IMR-90 (cell line): ENCODE measurements around the gene FAM3D. TPM values are rescaled to one million over a fixed set of nuclear protein-coding genes. Genes with fewer than 3 reads are reported as not detected.

Source experiments
- ATAC-seq: fragments of 200-7000 bp; cut with Tn5 transposase; 2 replicates; pipeline ENCODE4 v1.9.1; 2020; ENCODE audit warnings: low read depth, mild to moderate bottlenecking, moderate library complexity
- BruUV-seq: library from RNA; stranded (reverse); fragments of 400-500 nt; replicated peaks from 2 replicates; lab custom pipeline; 2021; lab: Mats Ljungman, UMichigan
- CTCF ChIA-PET: fragments of 300-600 bp; formaldehyde crosslinking; extraction: SDS; loops from one replicate; lab custom pipeline; 2021; ENCODE audit warnings: antibody characterized with exemption; lab: Yijun Ruan, JAX
- POLR2A ChIA-PET: fragments of 300-600 bp; sonication (Branson Sonifier 250); formaldehyde crosslinking; loops from one replicate; lab custom pipeline; 2022; ENCODE audit warnings: antibody characterized with exemption; ENCODE audit not compliant: unreplicated experiment; lab: Charles Lee
- DNase-seq: peaks from one replicate; pipeline ENCODE4 v3.0.0; 2013
- H2AFZ ChIP-seq: replicated peaks from 2 replicates; pipeline ENCODE3; 2013; ENCODE audit warnings: low read length, mild to moderate bottlenecking; ENCODE audit not compliant: poor library complexity
- H2AK5ac ChIP-seq: 2 replicates; pipeline ENCODE4 v1.6.1; 2013; ENCODE audit warnings: low read depth, low read length, inconsistent platforms
- H2AK9ac ChIP-seq: replicated peaks from 2 replicates; pipeline ENCODE3; 2013; ENCODE audit warnings: mild to moderate bottlenecking, low read depth, low read length, moderate library complexity; ENCODE audit not compliant: poor library complexity
- H2BK120ac ChIP-seq: 2 replicates; pipeline ENCODE4 v1.6.1; 2013; ENCODE audit warnings: low read depth, low read length, inconsistent platforms
- H2BK15ac ChIP-seq: 3 replicates; pipeline ENCODE4 v1.6.1; 2013; ENCODE audit warnings: low read depth, low read length, inconsistent platforms
- H2BK20ac ChIP-seq: 2 replicates; pipeline ENCODE4 v1.6.1; 2013; ENCODE audit warnings: low read depth, mild to moderate bottlenecking, inconsistent platforms, low read length, moderate library complexity
- H2BK5ac ChIP-seq: 2 replicates; pipeline ENCODE4 v1.6.1; 2013; ENCODE audit warnings: mild to moderate bottlenecking, low read depth, low read length, inconsistent platforms; ENCODE audit not compliant: poor library complexity, severe bottlenecking
- H3K14ac ChIP-seq: replicated peaks from 2 replicates; pipeline ENCODE4 v1.6.1; 2013; ENCODE audit warnings: low read depth, low read length, inconsistent platforms
- H3K18ac ChIP-seq: 2 replicates; pipeline ENCODE4 v1.6.1; 2013; ENCODE audit warnings: low read depth, low read length, control low read depth
- H3K23ac ChIP-seq: 2 replicates; pipeline ENCODE4 v1.6.1; 2013; ENCODE audit warnings: low read depth, low read length, inconsistent platforms
- H3K27ac ChIP-seq: 2 replicates; pipeline ENCODE4 v1.5.1; 2013; ENCODE audit warnings: mild to moderate bottlenecking, control low read depth, low read length; ENCODE audit not compliant: insufficient read depth
- H3K27me3 ChIP-seq: 2 replicates; pipeline ENCODE4 v1.6.1; 2013; ENCODE audit warnings: low read length; ENCODE audit not compliant: control insufficient read depth, insufficient read depth
- H3K36me3 ChIP-seq: 2 replicates; pipeline ENCODE4 v1.6.1; 2013; ENCODE audit warnings: low read length, mixed read lengths; ENCODE audit not compliant: control insufficient read depth, insufficient read depth
- H3K4ac ChIP-seq: 2 replicates; pipeline ENCODE4 v1.6.1; 2013; ENCODE audit warnings: low read depth, low read length, inconsistent platforms
- H3K4me1 ChIP-seq: 2 replicates; pipeline ENCODE4 v1.6.1; 2013; ENCODE audit warnings: low read length, mixed read lengths; ENCODE audit not compliant: control insufficient read depth, insufficient read depth
- H3K4me2 ChIP-seq: 2 replicates; pipeline ENCODE4 v1.6.1; 2013; ENCODE audit warnings: low read depth, mild to moderate bottlenecking, control low read depth, low read length, moderate library complexity
- H3K4me3 ChIP-seq: 2 replicates; pipeline ENCODE4 v1.5.1; 2013; ENCODE audit warnings: low read depth, mild to moderate bottlenecking, control low read depth, low read length, moderate library complexity; ENCODE audit not compliant: insufficient read depth
- H3K56ac ChIP-seq: 2 replicates; pipeline ENCODE4 v1.6.1; 2013; ENCODE audit warnings: low read length, inconsistent platforms; ENCODE audit not compliant: insufficient read depth; ENCODE audit errors: extremely low read depth
- H3K79me1 ChIP-seq, 2 experiments: 2 replicates each; pipeline ENCODE4 v1.6.1; 2013; ENCODE audit warnings: low read length in 2 of 2, inconsistent platforms in 1 of 2, low read depth in 1 of 2
- H3K9ac ChIP-seq: 2 replicates; pipeline ENCODE4 v1.6.1; 2013; ENCODE audit warnings: low read depth, low read length, control low read depth
- H3K9me1 ChIP-seq: 2 replicates; pipeline ENCODE4 v1.6.1; 2013; ENCODE audit warnings: low read length, inconsistent platforms; ENCODE audit not compliant: insufficient read depth
- H3K9me3 ChIP-seq: 2 replicates; pipeline ENCODE4 v1.6.1; 2013; ENCODE audit warnings: low read length; ENCODE audit not compliant: control insufficient read depth, insufficient read depth
- H4K20me1 ChIP-seq: 2 replicates; pipeline ENCODE4 v1.6.1; 2013; ENCODE audit warnings: low read length, inconsistent platforms; ENCODE audit not compliant: insufficient read depth
- H4K5ac ChIP-seq: 2 replicates; pipeline ENCODE4 v1.6.1; 2013; ENCODE audit warnings: mild to moderate bottlenecking, low read depth, low read length, control low read depth
- H4K8ac ChIP-seq, 2 experiments: 2 replicates each; pipeline ENCODE4 v1.6.1; 2013; ENCODE audit warnings: low read depth in 2 of 2, low read length in 2 of 2, control low read depth in 1 of 2, inconsistent platforms in 1 of 2
- H4K91ac ChIP-seq: 2 replicates; pipeline ENCODE4 v1.6.1; 2013; ENCODE audit warnings: low read depth, low read length, inconsistent platforms; ENCODE audit not compliant: insufficient read depth
- BHLHE40 ChIP-seq: fragments of 150-350 bp; IDR thresholded peaks from 2 replicates; pipeline ENCODE4 v1.6.1; 2016; ENCODE audit warnings: mild to moderate bottlenecking, low read depth, low read length
- CEBPB ChIP-seq: IDR thresholded peaks from 2 replicates; pipeline ENCODE4 v1.6.1; 2012; ENCODE audit warnings: low read depth, low read length, improper control_type of control experiment
- CHD1 ChIP-seq: IDR thresholded peaks from 2 replicates; pipeline ENCODE4 v1.6.1; 2012; ENCODE audit warnings: low read depth, low read length, improper control_type of control experiment
- CTCF ChIP-seq: conservative IDR thresholded peaks from 2 replicates; pipeline ENCODE4 v1.5.1; 2012; ENCODE audit warnings: mild to moderate bottlenecking, low read depth, low read length, improper control_type of control experiment
- ELK1 ChIP-seq: fragments of 150-350 bp; IDR thresholded peaks from 2 replicates; pipeline ENCODE4 v1.6.1; 2016; ENCODE audit warnings: low read depth, mild to moderate bottlenecking, low read length, moderate library complexity, borderline replicate concordance
- FOS ChIP-seq: fragments of 150-350 bp; IDR thresholded peaks from 2 replicates; pipeline ENCODE4 v1.6.1; 2016; ENCODE audit warnings: low read depth, low read length
- MAFK ChIP-seq: IDR thresholded peaks from 2 replicates; pipeline ENCODE4 v1.6.1; 2012; ENCODE audit warnings: low read depth, low read length, improper control_type of control experiment
- MAZ ChIP-seq: IDR thresholded peaks from 2 replicates; pipeline ENCODE4 v1.6.1; 2012; ENCODE audit warnings: low read depth, mild to moderate bottlenecking, low read length, improper control_type of control experiment, moderate library complexity, borderline replicate concordance
- MXI1 ChIP-seq: IDR thresholded peaks from 2 replicates; pipeline ENCODE4 v1.6.1; 2012; ENCODE audit warnings: low read depth, mild to moderate bottlenecking, low read length, moderate library complexity, borderline replicate concordance
- NFE2L2 ChIP-seq: fragments of 150-350 bp; IDR thresholded peaks from 2 replicates; pipeline ENCODE4 v1.6.1; 2016; ENCODE audit warnings: low read depth, mild to moderate bottlenecking, low read length
- POLR2A ChIP-seq: IDR thresholded peaks from 2 replicates; pipeline ENCODE4 v1.6.1; 2012; ENCODE audit warnings: mild to moderate bottlenecking, low read depth, low read length
- RAD21 ChIP-seq: IDR thresholded peaks from 2 replicates; pipeline ENCODE4 v1.6.1; 2012; ENCODE audit warnings: low read length, improper control_type of control experiment
- RCOR1 ChIP-seq: IDR thresholded peaks from 2 replicates; pipeline ENCODE4 v1.6.1; 2012; ENCODE audit warnings: mild to moderate bottlenecking, low read length, improper control_type of control experiment; ENCODE audit not compliant: insufficient replicate concordance
- RFX5 ChIP-seq: IDR thresholded peaks from 2 replicates; pipeline ENCODE4 v1.8.0; 2012; ENCODE audit warnings: low read depth, mild to moderate bottlenecking, low read length, moderate library complexity
- SMC3 ChIP-seq: fragments of 150-350 bp; IDR thresholded peaks from 2 replicates; pipeline ENCODE4 v1.6.1; 2016; ENCODE audit warnings: low read depth, mild to moderate bottlenecking, antibody characterized with exemption, low read length, moderate library complexity
- USF2 ChIP-seq: fragments of 150-350 bp; IDR thresholded peaks from 2 replicates; pipeline ENCODE4 v1.6.1; 2017; ENCODE audit warnings: mild to moderate bottlenecking, antibody characterized with exemption, low read length, low read depth
- WGBS, 2 experiments: methylation state at CpG; one replicate each; pipeline versions ENCODE4 v1.1.5 to v1.1.7; 2013; ENCODE audit warnings: missing lambda C conversion rate in 2 of 2; ENCODE audit not compliant: insufficient read length in 1 of 2; ENCODE audit errors: extremely low coverage in 2 of 2; 5-methylcytosine and 5-hydroxymethylcytosine counted together
- dilution Hi-C: fragments of 300-500 bp; cut with HindIII; formaldehyde crosslinking; loops from one replicate; pipeline ENCODE4 v1.14.3; 2018; ENCODE audit warnings: low sequenced_read_pairs; ENCODE audit not compliant: unreplicated experiment
- in situ Hi-C: fragments of 300-500 bp; cut with MboI; formaldehyde crosslinking; loops from 3 replicates; pipeline ENCODE4 v1.14.3; 2019; ENCODE audit warnings: low sequenced_read_pairs, inconsistent platforms, mixed read lengths
- intact Hi-C: fragments of 100-400 bp; cut with micrococcal nuclease; formaldehyde crosslinking; loops from 2 replicates; pipeline ENCODE4 v1.10.0; 2022
- polyA plus RNA-seq, 3 experiments: library from polyadenylated mRNA; depleted of rRNA; stranded (reverse); fragments of >200 nt; gene quantifications; 2 replicates each; pipeline ENCODE4 v1.2.3, GENCODE V29; 2012; ENCODE audit warnings: low replicate concordance in 1 of 3
- total RNA-seq: library from RNA; depleted of rRNA; stranded (reverse); fragments of >200 nt; gene quantifications from 2 replicates; pipeline ENCODE4 v1.2.3, GENCODE V29; 2012

FAM3D gene
- total and polyA plus RNA-seq, 2 of the 4 experiments (the other 2 are of a cell fraction) = not detected

DNA sequence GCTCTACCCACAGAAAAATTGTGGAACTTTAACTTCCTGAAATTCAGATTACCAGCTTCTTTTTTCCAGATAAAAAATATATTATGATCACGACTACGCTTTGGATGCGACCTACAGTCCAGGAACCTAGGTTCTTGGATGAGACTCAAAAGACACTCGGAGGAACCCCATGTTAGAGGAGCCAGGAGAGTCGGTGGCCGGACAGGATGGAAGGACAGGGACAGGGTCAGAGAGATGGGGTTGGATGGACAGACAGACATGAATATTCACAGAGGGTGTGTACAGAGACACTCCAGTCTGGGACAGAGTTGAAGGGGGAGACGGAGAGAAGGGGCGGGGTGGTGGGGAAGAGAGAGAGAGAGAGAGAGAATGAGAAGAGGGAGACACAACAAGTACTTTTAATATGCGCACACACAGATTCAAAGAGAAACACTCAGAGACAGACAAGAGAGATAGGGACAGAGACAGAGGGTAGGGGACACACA is 9.5 kb downstream of the FAM3D start:
- TF ChIP-seq SMC3 (no peak), RFX5 (no peak), ELK1 (no peak), MAFK (no peak), USF2 (no peak), BHLHE40 (no peak), POLR2A (no peak), CEBPB (no peak), FOS (no peak), NFE2L2 (no peak), RAD21 (no peak), RCOR1 (no peak), MAZ (no peak), CHD1 (no peak), MXI1 (no peak), CTCF (no peak)
- H3K18ac ChIP-seq = no peak overlapping the region
- no TSS peak for BruUV-seq
- H3K27ac ChIP-seq = no peak overlapping the region
- H3K9me1 ChIP-seq = no peaks in the 10 kb centered on the region; the same call in 1 of the 2 replicates
- no peak for ATAC-seq
- H3K9me3 ChIP-seq = no peaks in the 10 kb centered on the region; the same call in 1 of the 2 replicates
- H4K91ac ChIP-seq = no peak overlapping the region
- H3K23ac ChIP-seq = no peak overlapping the region
- WGBS, 2 experiments = 39% methylated on average over 3 of the region's 9 CpGs; no CpG with 5 or more reads in 1 of the 2 experiments
- no peak overlapping the region for H2AK5ac ChIP-seq
- H2BK15ac ChIP-seq = no peak overlapping the region
- no peak overlapping the region for H2AK9ac ChIP-seq
- no peak for DNase-seq
- no peaks in the 10 kb centered on the region for H3K4me1 ChIP-seq
- H3K4ac ChIP-seq = no peak overlapping the region
- H2BK5ac ChIP-seq = no peak overlapping the region
- H3K9ac ChIP-seq = no peak overlapping the region
- ChIA-PET POLR2A (no interaction called here), CTCF (interaction anchor here (0.6 kb wide), 1 partner anchor 16 kb away, joined by 5 read pairs; no protein-coding TSS in a partner anchor)
- H3K27me3 ChIP-seq = peaks cover 34% of the 10 kb centered on the region
- H4K20me1 ChIP-seq = no peaks in the 10 kb centered on the region
- H3K14ac ChIP-seq = no peak overlapping the region
- H3K4me3 ChIP-seq = no peak overlapping the region
- in situ Hi-C loops = no loop called here
- no peaks in the 10 kb centered on the region for H3K79me1 ChIP-seq
- no peak overlapping the region for H4K8ac ChIP-seq
- H2AFZ ChIP-seq = no peak overlapping the region
- no peak overlapping the region for H2BK20ac ChIP-seq
- no peak overlapping the region for H3K4me2 ChIP-seq
- no peak overlapping the region for H2BK120ac ChIP-seq
- H4K5ac ChIP-seq = no peak overlapping the region
- H3K56ac ChIP-seq = no peak overlapping the region
- H3K36me3 ChIP-seq = no peaks in the 10 kb centered on the region
- intact Hi-C loops = no loop called here
- dilution Hi-C loops = no loop called here
